Measurements from ENCODE around the gene MDP1.

Gene MDP1

DNA sequence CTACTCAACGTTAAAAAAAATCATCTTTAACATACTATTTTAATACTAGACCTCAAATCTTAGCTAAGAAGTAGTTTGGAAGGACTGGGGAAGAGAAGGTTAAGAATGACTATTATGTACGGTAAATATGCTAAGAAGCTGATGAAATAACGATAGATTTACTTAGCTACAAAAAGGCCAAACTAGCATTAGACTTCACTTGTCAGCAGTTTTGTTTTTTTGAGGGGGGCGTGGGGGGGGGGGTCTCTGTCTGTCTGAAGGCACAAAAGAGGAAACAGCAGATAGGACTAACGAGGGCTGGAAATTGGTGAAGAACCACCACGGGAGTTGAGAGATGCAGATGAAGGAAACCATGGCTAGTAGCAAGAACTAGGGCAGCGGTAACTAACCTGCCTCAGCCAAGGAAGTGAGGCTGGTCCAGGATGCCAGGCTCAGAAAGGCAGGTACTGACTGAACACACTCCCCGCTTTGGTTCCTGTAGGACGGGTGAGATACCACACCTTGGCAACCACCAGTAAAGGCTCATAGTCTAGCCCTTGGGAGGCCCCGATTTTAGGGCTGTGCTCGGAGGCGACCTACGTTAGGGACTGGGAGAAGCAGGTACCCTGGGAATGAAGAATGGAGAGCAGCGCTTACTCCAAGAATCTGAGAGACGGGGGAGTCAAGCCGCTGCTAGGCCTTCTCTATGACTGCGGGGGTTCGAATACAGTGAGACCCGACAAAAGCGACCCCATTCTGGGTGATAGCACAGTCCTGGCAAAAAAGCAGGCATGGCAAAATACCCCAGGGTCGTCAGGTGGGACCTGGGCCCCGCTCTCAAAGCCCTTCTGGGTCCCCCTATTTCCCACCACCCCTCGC lies 15.6 kb upstream of the MDP1 start:
- TF ChIP-seq, protein P1, sequence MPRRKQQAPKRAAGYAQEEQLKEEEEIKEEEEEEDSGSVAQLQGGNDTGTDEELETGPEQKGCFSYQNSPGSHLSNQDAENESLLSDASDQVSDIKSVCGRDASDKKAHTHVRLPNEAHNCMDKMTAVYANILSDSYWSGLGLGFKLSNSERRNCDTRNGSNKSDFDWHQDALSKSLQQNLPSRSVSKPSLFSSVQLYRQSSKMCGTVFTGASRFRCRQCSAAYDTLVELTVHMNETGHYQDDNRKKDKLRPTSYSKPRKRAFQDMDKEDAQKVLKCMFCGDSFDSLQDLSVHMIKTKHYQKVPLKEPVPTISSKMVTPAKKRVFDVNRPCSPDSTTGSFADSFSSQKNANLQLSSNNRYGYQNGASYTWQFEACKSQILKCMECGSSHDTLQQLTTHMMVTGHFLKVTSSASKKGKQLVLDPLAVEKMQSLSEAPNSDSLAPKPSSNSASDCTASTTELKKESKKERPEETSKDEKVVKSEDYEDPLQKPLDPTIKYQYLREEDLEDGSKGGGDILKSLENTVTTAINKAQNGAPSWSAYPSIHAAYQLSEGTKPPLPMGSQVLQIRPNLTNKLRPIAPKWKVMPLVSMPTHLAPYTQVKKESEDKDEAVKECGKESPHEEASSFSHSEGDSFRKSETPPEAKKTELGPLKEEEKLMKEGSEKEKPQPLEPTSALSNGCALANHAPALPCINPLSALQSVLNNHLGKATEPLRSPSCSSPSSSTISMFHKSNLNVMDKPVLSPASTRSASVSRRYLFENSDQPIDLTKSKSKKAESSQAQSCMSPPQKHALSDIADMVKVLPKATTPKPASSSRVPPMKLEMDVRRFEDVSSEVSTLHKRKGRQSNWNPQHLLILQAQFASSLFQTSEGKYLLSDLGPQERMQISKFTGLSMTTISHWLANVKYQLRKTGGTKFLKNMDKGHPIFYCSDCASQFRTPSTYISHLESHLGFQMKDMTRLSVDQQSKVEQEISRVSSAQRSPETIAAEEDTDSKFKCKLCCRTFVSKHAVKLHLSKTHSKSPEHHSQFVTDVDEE (CRISPR knock-in tag; IDR thresholded peaks at IDR 0.05), result no peak
- TF ChIP-seq GLIS3 (CRISPR knock-in tag; IDR thresholded peaks at IDR 0.05) (no peak), ZNF70 (CRISPR knock-in tag; IDR thresholded peaks at IDR 0.05) (no peak), ZFP3 (CRISPR knock-in tag; IDR thresholded peaks at IDR 0.05) (no peak), ARNTL (CRISPR knock-in tag; IDR thresholded peaks at IDR 0.05; ENCODE audit: borderline replicate concordance, low read depth) (no peak), ISL1 (CRISPR knock-in tag; IDR thresholded peaks at IDR 0.05) (no peak), TOX (CRISPR knock-in tag; IDR thresholded peaks at IDR 0.05; ENCODE audit: borderline replicate concordance) (no peak), ZNF8 (CRISPR knock-in tag; IDR thresholded peaks at IDR 0.05) (no peak), ZC3H10 (CRISPR knock-in tag; IDR thresholded peaks at IDR 0.05) (no peak), PPARA (CRISPR knock-in tag; IDR thresholded peaks at IDR 0.05; ENCODE audit: borderline replicate concordance) (no peak)
- TF ChIP-seq, protein P2, sequence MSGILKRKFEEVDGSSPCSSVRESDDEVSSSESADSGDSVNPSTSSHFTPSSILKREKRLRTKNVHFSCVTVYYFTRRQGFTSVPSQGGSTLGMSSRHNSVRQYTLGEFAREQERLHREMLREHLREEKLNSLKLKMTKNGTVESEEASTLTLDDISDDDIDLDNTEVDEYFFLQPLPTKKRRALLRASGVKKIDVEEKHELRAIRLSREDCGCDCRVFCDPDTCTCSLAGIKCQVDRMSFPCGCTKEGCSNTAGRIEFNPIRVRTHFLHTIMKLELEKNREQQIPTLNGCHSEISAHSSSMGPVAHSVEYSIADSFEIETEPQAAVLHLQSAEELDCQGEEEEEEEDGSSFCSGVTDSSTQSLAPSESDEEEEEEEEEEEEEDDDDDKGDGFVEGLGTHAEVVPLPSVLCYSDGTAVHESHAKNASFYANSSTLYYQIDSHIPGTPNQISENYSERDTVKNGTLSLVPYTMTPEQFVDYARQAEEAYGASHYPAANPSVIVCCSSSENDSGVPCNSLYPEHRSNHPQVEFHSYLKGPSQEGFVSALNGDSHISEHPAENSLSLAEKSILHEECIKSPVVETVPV (CRISPR knock-in tag; IDR thresholded peaks at IDR 0.05), result no peak
- TF ChIP-seq, protein P3, sequence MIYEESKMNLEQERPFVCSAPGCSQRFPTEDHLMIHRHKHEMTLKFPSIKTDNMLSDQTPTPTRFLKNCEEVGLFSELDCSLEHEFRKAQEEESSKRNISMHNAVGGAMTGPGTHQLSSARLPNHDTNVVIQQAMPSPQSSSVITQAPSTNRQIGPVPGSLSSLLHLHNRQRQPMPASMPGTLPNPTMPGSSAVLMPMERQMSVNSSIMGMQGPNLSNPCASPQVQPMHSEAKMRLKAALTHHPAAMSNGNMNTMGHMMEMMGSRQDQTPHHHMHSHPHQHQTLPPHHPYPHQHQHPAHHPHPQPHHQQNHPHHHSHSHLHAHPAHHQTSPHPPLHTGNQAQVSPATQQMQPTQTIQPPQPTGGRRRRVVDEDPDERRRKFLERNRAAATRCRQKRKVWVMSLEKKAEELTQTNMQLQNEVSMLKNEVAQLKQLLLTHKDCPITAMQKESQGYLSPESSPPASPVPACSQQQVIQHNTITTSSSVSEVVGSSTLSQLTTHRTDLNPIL (CRISPR knock-in tag; IDR thresholded peaks at IDR 0.05; ENCODE audit: low read depth), result no peak
- ATAC-seq, result peak; percentile 12

GRCh38 chr14:24228902-24229301 lies 13.0 kb upstream of the MDP1 start:
- ATAC-seq, result no peak

More at GRCh38 chr14:24228902-24229301, 13.0 kb upstream of the MDP1 start:
- no peak for TF ChIP-seq GLIS3 (CRISPR knock-in tag; IDR thresholded peaks at IDR 0.05)
- TF ChIP-seq OSR1 (CRISPR knock-in tag; IDR thresholded peaks at IDR 0.05), result no peak
- no peak for TF ChIP-seq ZC3H10 (CRISPR knock-in tag; IDR thresholded peaks at IDR 0.05)
- no peak for TF ChIP-seq SNAI2 (CRISPR knock-in tag; IDR thresholded peaks at IDR 0.05)
- no peak for TF ChIP-seq TOX (CRISPR knock-in tag; IDR thresholded peaks at IDR 0.05; ENCODE audit: borderline replicate concordance)
- TF ChIP-seq ZNF70 (CRISPR knock-in tag; IDR thresholded peaks at IDR 0.05), result no peak
- no peak for TF ChIP-seq ZFP30 (CRISPR knock-in tag; IDR thresholded peaks at IDR 0.05)
- no peak for TF ChIP-seq ZNF565 (CRISPR knock-in tag; conservative IDR thresholded peaks at IDR 0.05; ENCODE audit: low read depth)
- TF ChIP-seq, protein P4, sequence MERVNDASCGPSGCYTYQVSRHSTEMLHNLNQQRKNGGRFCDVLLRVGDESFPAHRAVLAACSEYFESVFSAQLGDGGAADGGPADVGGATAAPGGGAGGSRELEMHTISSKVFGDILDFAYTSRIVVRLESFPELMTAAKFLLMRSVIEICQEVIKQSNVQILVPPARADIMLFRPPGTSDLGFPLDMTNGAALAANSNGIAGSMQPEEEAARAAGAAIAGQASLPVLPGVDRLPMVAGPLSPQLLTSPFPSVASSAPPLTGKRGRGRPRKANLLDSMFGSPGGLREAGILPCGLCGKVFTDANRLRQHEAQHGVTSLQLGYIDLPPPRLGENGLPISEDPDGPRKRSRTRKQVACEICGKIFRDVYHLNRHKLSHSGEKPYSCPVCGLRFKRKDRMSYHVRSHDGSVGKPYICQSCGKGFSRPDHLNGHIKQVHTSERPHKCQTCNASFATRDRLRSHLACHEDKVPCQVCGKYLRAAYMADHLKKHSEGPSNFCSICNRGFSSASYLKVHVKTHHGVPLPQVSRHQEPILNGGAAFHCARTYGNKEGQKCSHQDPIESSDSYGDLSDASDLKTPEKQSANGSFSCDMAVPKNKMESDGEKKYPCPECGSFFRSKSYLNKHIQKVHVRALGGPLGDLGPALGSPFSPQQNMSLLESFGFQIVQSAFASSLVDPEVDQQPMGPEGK (CRISPR knock-in tag; IDR thresholded peaks at IDR 0.05; ENCODE audit: borderline replicate concordance), result no peak
- no peak for TF ChIP-seq ZFP3 (CRISPR knock-in tag; IDR thresholded peaks at IDR 0.05)
- TF ChIP-seq, protein P1 (CRISPR knock-in tag; IDR thresholded peaks at IDR 0.05), result no peak
- no peak for TF ChIP-seq PPARA (CRISPR knock-in tag; IDR thresholded peaks at IDR 0.05; ENCODE audit: borderline replicate concordance)
- TF ChIP-seq ARNTL (CRISPR knock-in tag; IDR thresholded peaks at IDR 0.05; ENCODE audit: borderline replicate concordance, low read depth), result no peak
- TF ChIP-seq, protein P2 (CRISPR knock-in tag; IDR thresholded peaks at IDR 0.05), result no peak

Data from SK-N-SH treated with all-trans-retinoic acid at 6 μM for 48 hours (cell line).